ENCODE measurements around the gene RBM19.

Gene RBM19

GRCh38 chr12:113960030-113960429, 6.1 kb downstream of the RBM19 start:
- H3K27ac ChIP-seq: no peak overlapping the region
- no peak for TF ChIP-seq CTCF (conservative IDR thresholded peaks at IDR 0.05)
- no peak for TF ChIP-seq ZFX (IDR thresholded peaks at IDR 0.05)

- TF ChIP-seq ZFX (IDR thresholded peaks at IDR 0.05) (no peak), CTCF (conservative IDR thresholded peaks at IDR 0.05) (no peak)
- no peak overlapping the region for H3K27ac ChIP-seq
Measured at GRCh38 chr12:113959096-113959495, 7.0 kb downstream of the RBM19 start.

GRCh38 chr12:113958108-113958507, 8.0 kb downstream of the RBM19 start:
- no peak overlapping the region for H3K27ac ChIP-seq
- TF ChIP-seq CTCF (conservative IDR thresholded peaks at IDR 0.05) (no peak), ZFX (IDR thresholded peaks at IDR 0.05) (no peak)

- no peak overlapping the region for H3K27ac ChIP-seq
- no peak for TF ChIP-seq ZFX (IDR thresholded peaks at IDR 0.05)
- no peak for TF ChIP-seq CTCF (conservative IDR thresholded peaks at IDR 0.05)
Measured at GRCh38 chr12:113957627-113958026, 8.5 kb downstream of the RBM19 start.

- TF ChIP-seq CTCF (conservative IDR thresholded peaks at IDR 0.05): peak; percentile 82
- no peak for TF ChIP-seq ZFX (IDR thresholded peaks at IDR 0.05)
- H3K27ac ChIP-seq: no peak overlapping the region
Measured at GRCh38 chr12:113955109-113955970, 10.8 kb downstream of the RBM19 start.

GRCh38 chr12:113954547-113954946, 11.6 kb downstream of the RBM19 start:
- no peak for TF ChIP-seq CTCF (conservative IDR thresholded peaks at IDR 0.05)
- TF ChIP-seq ZFX (IDR thresholded peaks at IDR 0.05): no peak
- no peak overlapping the region for H3K27ac ChIP-seq

GRCh38 chr12:113950873-113951272, 15.3 kb downstream of the RBM19 start:
- TF ChIP-seq CTCF (conservative IDR thresholded peaks at IDR 0.05): no peak
- TF ChIP-seq ZFX (IDR thresholded peaks at IDR 0.05): no peak
- no peak overlapping the region for H3K27ac ChIP-seq
